C4-2B (cell line): ENCODE measurements around the gene AQP9.

Source experiments
- CTCF ChIP-seq: fragments of 450-650 bp; conservative IDR thresholded peaks from 2 replicates; pipeline ENCODE4 v1.5.1; 2017; ENCODE audit warnings: mild to moderate bottlenecking
- ZFX ChIP-seq: fragments of 450-650 bp; IDR thresholded peaks from 2 replicates; pipeline ENCODE4 v1.6.1; 2017

- TF ChIP-seq CTCF (no peak), ZFX (no peak)
Measured at GRCh38 chr15:58110999-58111717, 27.0 kb upstream of the AQP9 start.
